HEK293 (cell line): ENCODE data around the gene FSTL4.

Experiments used
- GLIS1 ChIP-seq: fragments of 450-650 bp; formaldehyde crosslinking; IDR thresholded peaks from 2 replicates; pipeline ENCODE4 v1.5.1; 2016; ENCODE audit warnings: missing biosample characterization, missing genetic modification characterization
- HOXA7 ChIP-seq: sonication (generic); formaldehyde crosslinking; IDR thresholded peaks from 2 replicates; pipeline ENCODE4 v1.8.1; 2022; ENCODE audit warnings: missing genetic modification reagents, borderline replicate concordance
- KLF7 ChIP-seq: fragments of 450-650 bp; formaldehyde crosslinking; IDR thresholded peaks from 2 replicates; pipeline ENCODE4 v1.5.1; 2016; ENCODE audit warnings: missing biosample characterization, missing genetic modification characterization, borderline replicate concordance
- RBAK ChIP-seq: fragments of 450-650 bp; formaldehyde crosslinking; IDR thresholded peaks from 2 replicates; pipeline ENCODE4 v1.5.1; 2016; ENCODE audit warnings: missing biosample characterization, missing genetic modification characterization
- SCRT2 ChIP-seq: fragments of 450-650 bp; formaldehyde crosslinking; IDR thresholded peaks from 2 replicates; pipeline ENCODE4 v1.5.1; 2016; ENCODE audit warnings: missing biosample characterization, missing genetic modification characterization
- ZBTB20 ChIP-seq: fragments of 450-650 bp; formaldehyde crosslinking; IDR thresholded peaks from 2 replicates; pipeline ENCODE4 v1.5.1; 2016; ENCODE audit warnings: missing biosample characterization, missing genetic modification characterization
- ZBTB21 ChIP-seq: fragments of 450-650 bp; formaldehyde crosslinking; IDR thresholded peaks from 2 replicates; pipeline ENCODE4 v1.5.1; 2017; ENCODE audit warnings: missing biosample characterization, missing genetic modification characterization
- ZFHX2 ChIP-seq: fragments of 450-650 bp; formaldehyde crosslinking; conservative IDR thresholded peaks from 2 replicates; pipeline ENCODE4 v1.5.1; 2016; ENCODE audit warnings: missing biosample characterization, missing genetic modification characterization
- ZNF10 ChIP-seq: fragments of 450-650 bp; formaldehyde crosslinking; IDR thresholded peaks from 2 replicates; pipeline ENCODE4 v1.5.1; 2017; ENCODE audit warnings: missing biosample characterization, missing genetic modification characterization
- ZNF184 ChIP-seq: fragments of 450-650 bp; IDR thresholded peaks from 2 replicates; pipeline ENCODE4 v1.5.1; 2018; ENCODE audit warnings: missing biosample characterization, mild to moderate bottlenecking, missing genetic modification characterization
- ZNF23 ChIP-seq: fragments of 450-650 bp; formaldehyde crosslinking; IDR thresholded peaks from 2 replicates; pipeline ENCODE4 v1.5.1; 2016; ENCODE audit warnings: missing biosample characterization, missing genetic modification characterization, borderline replicate concordance
- ZNF248 ChIP-seq: fragments of 450-650 bp; formaldehyde crosslinking; IDR thresholded peaks from 2 replicates; pipeline ENCODE4 v1.5.1; 2017; ENCODE audit warnings: missing biosample characterization, missing genetic modification characterization
- ZNF366 ChIP-seq: fragments of 450-650 bp; formaldehyde crosslinking; conservative IDR thresholded peaks from 2 replicates; pipeline ENCODE4 v1.5.1; 2016; ENCODE audit warnings: missing biosample characterization, missing genetic modification characterization
- ZNF404 ChIP-seq: fragments of 450-650 bp; formaldehyde crosslinking; IDR thresholded peaks from 2 replicates; pipeline ENCODE4 v1.5.1; 2017; ENCODE audit warnings: missing biosample characterization, missing genetic modification characterization
- ZNF423 ChIP-seq: fragments of 450-650 bp; formaldehyde crosslinking; IDR thresholded peaks from 2 replicates; pipeline ENCODE4 v1.5.1; 2016; ENCODE audit warnings: missing biosample characterization, missing genetic modification characterization
- ZNF521 ChIP-seq: fragments of 450-650 bp; formaldehyde crosslinking; IDR thresholded peaks from 2 replicates; pipeline ENCODE4 v1.5.1; 2017; ENCODE audit warnings: missing biosample characterization, mild to moderate bottlenecking, missing genetic modification characterization
- ZNF560 ChIP-seq: fragments of 450-650 bp; formaldehyde crosslinking; IDR thresholded peaks from 2 replicates; pipeline ENCODE4 v1.5.1; 2017; ENCODE audit warnings: missing biosample characterization, missing genetic modification characterization, borderline replicate concordance
- ZNF707 ChIP-seq: fragments of 450-650 bp; formaldehyde crosslinking; IDR thresholded peaks from 2 replicates; pipeline ENCODE4 v1.5.1; 2016; ENCODE audit warnings: missing biosample characterization, missing genetic modification characterization
- TF ChIP-seq, protein P1 (sequence below): fragments of 450-650 bp; formaldehyde crosslinking; IDR thresholded peaks from 2 replicates; pipeline ENCODE4 v1.5.1; 2016; ENCODE audit warnings: missing biosample characterization, missing genetic modification characterization
- TF ChIP-seq, protein P2 (sequence below): fragments of 450-650 bp; formaldehyde crosslinking; IDR thresholded peaks from 2 replicates; pipeline ENCODE4 v1.5.1; 2016; ENCODE audit warnings: missing biosample characterization, missing genetic modification characterization
- TF ChIP-seq, protein P3 (sequence below): fragments of 450-650 bp; formaldehyde crosslinking; IDR thresholded peaks from 2 replicates; pipeline ENCODE4 v1.5.1; 2016; ENCODE audit warnings: missing biosample characterization, missing genetic modification characterization
- TF ChIP-seq, protein P4 (sequence below): fragments of 450-650 bp; formaldehyde crosslinking; IDR thresholded peaks from 2 replicates; pipeline ENCODE4 v1.5.1; 2016; ENCODE audit warnings: missing biosample characterization, missing genetic modification characterization
- TF ChIP-seq, protein P5 (sequence below): fragments of 450-650 bp; formaldehyde crosslinking; IDR thresholded peaks from 2 replicates; pipeline ENCODE4 v1.5.1; 2017; ENCODE audit warnings: missing biosample characterization, missing genetic modification characterization
- TF ChIP-seq, protein P6 (sequence below): fragments of 450-650 bp; formaldehyde crosslinking; IDR thresholded peaks from 2 replicates; pipeline ENCODE4 v1.5.1; 2016; ENCODE audit warnings: missing biosample characterization, missing genetic modification characterization
- TF ChIP-seq, protein P7 (sequence below): sonication (generic); formaldehyde crosslinking; IDR thresholded peaks from 2 replicates; pipeline ENCODE4 v1.8.1; 2022; ENCODE audit warnings: mild to moderate bottlenecking, moderate library complexity, missing genetic modification reagents

Gene FSTL4

DNA sequence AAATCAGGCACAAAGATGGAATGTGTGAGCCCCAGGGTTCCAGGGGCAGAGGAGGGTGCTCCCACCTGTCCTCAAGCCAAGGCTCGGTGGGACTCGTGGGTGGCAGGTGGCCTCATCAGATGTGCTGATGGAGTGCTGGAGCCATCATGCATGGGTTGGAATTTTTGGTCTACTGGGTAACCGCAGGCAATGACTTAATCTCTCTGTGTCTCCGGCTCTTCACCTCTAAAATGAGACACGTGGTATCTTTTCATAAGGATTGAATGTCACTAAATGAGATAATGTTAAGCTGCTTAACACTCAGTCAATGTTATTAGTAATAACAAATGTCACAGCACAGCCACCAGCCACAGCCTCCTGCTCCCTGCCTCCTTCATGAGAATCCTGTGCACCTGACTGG lies 315.0 kb downstream of the FSTL4 start (continued):
- TF ChIP-seq, protein P1, sequence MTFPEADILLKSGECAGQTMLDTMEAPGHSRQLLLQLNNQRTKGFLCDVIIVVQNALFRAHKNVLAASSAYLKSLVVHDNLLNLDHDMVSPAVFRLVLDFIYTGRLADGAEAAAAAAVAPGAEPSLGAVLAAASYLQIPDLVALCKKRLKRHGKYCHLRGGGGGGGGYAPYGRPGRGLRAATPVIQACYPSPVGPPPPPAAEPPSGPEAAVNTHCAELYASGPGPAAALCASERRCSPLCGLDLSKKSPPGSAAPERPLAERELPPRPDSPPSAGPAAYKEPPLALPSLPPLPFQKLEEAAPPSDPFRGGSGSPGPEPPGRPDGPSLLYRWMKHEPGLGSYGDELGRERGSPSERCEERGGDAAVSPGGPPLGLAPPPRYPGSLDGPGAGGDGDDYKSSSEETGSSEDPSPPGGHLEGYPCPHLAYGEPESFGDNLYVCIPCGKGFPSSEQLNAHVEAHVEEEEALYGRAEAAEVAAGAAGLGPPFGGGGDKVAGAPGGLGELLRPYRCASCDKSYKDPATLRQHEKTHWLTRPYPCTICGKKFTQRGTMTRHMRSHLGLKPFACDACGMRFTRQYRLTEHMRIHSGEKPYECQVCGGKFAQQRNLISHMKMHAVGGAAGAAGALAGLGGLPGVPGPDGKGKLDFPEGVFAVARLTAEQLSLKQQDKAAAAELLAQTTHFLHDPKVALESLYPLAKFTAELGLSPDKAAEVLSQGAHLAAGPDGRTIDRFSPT (tag by site-specific recombination), result peak; percentile 85
- TF ChIP-seq ZNF184 (tag by site-specific recombination) (0 out of 2 replicates have a peak, but pooled peaks have one; percentile 34), ZNF23 (tag by site-specific recombination) (no peak), ZNF423 (tag by site-specific recombination) (no peak), ZNF560 (tag by site-specific recombination) (no peak), ZNF248 (tag by site-specific recombination) (no peak), ZNF521 (tag by site-specific recombination) (no peak), ZBTB20 (tag by site-specific recombination) (no peak), SCRT2 (tag by site-specific recombination) (no peak), ZNF404 (tag by site-specific recombination) (no peak), GLIS1 (tag by site-specific recombination) (peak; percentile 59), RBAK (tag by site-specific recombination) (no peak), ZBTB21 (tag by site-specific recombination) (no peak; the same call in 1 of the 2 replicates), ZNF366 (tag by site-specific recombination) (peak; percentile 90), KLF7 (tag by site-specific recombination) (no peak), ZNF10 (tag by site-specific recombination) (0 out of 2 replicates have a peak, but pooled peaks have one; percentile 63), ZNF707 (tag by site-specific recombination) (no peak), HOXA7 (CRISPR knock-in tag) (no peak), ZFHX2 (peak; percentile 41)
- TF ChIP-seq, protein P2, sequence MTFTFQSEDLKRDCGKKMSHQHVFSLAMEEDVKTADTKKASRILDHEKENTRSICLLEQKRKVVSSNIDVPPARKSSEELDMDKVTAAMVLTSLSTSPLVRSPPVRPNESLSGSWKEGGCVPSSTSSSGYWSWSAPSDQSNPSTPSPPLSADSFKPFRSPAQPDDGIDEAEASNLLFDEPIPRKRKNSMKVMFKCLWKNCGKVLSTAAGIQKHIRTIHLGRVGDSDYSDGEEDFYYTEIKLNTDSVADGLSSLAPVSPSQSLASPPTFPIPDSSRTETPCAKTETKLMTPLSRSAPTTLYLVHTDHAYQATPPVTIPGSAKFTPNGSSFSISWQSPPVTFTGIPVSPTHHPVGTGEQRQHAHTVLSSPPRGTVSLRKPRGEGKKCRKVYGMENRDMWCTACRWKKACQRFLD, result no peak
- TF ChIP-seq, protein P3, sequence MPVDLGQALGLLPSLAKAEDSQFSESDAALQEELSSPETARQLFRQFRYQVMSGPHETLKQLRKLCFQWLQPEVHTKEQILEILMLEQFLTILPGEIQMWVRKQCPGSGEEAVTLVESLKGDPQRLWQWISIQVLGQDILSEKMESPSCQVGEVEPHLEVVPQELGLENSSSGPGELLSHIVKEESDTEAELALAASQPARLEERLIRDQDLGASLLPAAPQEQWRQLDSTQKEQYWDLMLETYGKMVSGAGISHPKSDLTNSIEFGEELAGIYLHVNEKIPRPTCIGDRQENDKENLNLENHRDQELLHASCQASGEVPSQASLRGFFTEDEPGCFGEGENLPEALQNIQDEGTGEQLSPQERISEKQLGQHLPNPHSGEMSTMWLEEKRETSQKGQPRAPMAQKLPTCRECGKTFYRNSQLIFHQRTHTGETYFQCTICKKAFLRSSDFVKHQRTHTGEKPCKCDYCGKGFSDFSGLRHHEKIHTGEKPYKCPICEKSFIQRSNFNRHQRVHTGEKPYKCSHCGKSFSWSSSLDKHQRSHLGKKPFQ (tag by site-specific recombination), result no peak
- TF ChIP-seq, protein P4, sequence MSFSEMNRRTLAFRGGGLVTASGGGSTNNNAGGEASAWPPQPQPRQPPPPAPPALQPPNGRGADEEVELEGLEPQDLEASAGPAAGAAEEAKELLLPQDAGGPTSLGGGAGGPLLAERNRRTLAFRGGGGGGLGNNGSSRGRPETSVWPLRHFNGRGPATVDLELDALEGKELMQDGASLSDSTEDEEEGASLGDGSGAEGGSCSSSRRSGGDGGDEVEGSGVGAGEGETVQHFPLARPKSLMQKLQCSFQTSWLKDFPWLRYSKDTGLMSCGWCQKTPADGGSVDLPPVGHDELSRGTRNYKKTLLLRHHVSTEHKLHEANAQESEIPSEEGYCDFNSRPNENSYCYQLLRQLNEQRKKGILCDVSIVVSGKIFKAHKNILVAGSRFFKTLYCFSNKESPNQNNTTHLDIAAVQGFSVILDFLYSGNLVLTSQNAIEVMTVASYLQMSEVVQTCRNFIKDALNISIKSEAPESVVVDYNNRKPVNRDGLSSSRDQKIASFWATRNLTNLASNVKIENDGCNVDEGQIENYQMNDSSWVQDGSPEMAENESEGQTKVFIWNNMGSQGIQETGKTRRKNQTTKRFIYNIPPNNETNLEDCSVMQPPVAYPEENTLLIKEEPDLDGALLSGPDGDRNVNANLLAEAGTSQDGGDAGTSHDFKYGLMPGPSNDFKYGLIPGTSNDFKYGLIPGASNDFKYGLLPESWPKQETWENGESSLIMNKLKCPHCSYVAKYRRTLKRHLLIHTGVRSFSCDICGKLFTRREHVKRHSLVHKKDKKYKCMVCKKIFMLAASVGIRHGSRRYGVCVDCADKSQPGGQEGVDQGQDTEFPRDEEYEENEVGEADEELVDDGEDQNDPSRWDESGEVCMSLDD, result peak; percentile 22; the same call in 1 of the 2 replicates
- TF ChIP-seq, protein P5, sequence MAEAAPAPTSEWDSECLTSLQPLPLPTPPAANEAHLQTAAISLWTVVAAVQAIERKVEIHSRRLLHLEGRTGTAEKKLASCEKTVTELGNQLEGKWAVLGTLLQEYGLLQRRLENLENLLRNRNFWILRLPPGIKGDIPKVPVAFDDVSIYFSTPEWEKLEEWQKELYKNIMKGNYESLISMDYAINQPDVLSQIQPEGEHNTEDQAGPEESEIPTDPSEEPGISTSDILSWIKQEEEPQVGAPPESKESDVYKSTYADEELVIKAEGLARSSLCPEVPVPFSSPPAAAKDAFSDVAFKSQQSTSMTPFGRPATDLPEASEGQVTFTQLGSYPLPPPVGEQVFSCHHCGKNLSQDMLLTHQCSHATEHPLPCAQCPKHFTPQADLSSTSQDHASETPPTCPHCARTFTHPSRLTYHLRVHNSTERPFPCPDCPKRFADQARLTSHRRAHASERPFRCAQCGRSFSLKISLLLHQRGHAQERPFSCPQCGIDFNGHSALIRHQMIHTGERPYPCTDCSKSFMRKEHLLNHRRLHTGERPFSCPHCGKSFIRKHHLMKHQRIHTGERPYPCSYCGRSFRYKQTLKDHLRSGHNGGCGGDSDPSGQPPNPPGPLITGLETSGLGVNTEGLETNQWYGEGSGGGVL (tag by site-specific recombination), result no peak
- TF ChIP-seq, protein P6, sequence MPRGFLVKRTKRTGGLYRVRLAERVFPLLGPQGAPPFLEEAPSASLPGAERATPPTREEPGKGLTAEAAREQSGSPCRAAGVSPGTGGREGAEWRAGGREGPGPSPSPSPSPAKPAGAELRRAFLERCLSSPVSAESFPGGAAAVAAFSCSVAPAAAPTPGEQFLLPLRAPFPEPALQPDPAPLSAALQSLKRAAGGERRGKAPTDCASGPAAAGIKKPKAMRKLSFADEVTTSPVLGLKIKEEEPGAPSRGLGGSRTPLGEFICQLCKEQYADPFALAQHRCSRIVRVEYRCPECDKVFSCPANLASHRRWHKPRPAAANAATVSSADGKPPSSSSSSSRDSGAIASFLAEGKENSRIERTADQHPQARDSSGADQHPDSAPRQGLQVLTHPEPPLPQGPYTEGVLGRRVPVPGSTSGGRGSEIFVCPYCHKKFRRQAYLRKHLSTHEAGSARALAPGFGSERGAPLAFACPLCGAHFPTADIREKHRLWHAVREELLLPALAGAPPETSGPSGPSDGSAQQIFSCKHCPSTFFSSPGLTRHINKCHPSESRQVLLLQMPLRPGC, result peak; percentile 95
- TF ChIP-seq, protein P7, sequence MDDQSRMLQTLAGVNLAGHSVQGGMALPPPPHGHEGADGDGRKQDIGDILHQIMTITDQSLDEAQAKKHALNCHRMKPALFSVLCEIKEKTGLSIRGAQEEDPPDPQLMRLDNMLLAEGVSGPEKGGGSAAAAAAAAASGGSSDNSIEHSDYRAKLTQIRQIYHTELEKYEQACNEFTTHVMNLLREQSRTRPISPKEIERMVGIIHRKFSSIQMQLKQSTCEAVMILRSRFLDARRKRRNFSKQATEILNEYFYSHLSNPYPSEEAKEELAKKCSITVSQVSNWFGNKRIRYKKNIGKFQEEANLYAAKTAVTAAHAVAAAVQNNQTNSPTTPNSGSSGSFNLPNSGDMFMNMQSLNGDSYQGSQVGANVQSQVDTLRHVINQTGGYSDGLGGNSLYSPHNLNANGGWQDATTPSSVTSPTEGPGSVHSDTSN (CRISPR knock-in tag), result no peak
